GM12892 (cell line): ENCODE data around the gene KCTD14.

Experiments used
- POLR2A ChIP-seq: IDR thresholded peaks from 2 replicates; pipeline ENCODE4 v1.6.1; 2011; ENCODE audit warnings: low read depth, low read length, control low read depth
- POLR2AphosphoS5 ChIP-seq: IDR thresholded peaks from 2 replicates; pipeline ENCODE4 v1.6.1; 2011; ENCODE audit warnings: low read depth, low read length, control low read depth
- TAF1 ChIP-seq: IDR thresholded peaks from 2 replicates; pipeline ENCODE4 v1.6.1; 2011; ENCODE audit warnings: low read depth, mild to moderate bottlenecking, control low read depth, low read length, borderline replicate concordance

DNA sequence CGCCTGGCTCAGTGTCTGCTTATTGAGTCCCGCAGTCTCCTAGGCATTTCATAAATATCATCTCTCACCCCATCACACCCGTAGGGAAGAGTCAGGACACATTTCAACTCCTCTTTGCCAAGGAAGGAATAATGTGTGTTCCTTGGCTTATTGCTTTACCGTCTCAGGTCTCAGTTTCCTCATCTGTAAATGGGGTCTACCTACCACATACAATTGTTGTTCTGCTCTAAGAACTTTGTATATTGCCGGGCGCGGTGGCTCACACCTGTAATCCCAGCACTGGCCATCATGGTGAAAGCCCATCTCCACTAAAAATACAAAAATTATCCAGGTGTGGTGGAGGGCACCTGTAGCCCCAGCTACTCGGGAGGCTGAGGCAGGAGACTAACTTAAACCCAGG lies 37.5 kb upstream of the KCTD14 start:
- TF ChIP-seq POLR2AphosphoS5 (no peak), POLR2A (no peak), TAF1 (no peak)
